CD4-positive, alpha-beta T cell treated with Interleukin-12 subunit alpha and Interleukin-12 subunit beta, for 1 hour (primary cell): ENCODE measurements around the gene HLA-C.
"Not testable (repeated sequence)": the region's sequence is repeated elsewhere in the genome, so short reads cannot be mapped to it uniquely, and the experiment has no call there.

ENCODE experiments used
- DNase-seq: peaks from one replicate; pipeline ENCODE4 v3.0.0-alpha.2; 2020

Gene HLA-C

DNA sequence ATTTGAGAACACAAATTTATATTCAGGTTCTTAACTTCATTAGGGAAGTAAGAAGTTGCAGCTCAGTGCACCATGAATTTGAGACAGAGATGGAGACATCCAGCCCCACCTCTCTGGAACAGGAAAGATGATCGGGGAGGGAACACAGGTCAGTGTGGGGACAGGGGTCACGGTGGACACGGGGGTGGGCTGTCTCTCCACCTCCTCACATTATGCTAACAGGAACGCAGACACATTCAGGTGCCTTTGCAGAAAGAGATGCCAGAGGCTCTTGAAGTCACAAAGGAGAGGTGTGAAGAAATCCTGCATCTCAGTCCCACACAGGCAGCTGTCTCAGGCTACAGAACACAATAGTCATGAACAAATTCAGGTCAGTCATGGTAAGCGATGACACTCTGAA is 3.1 kb downstream of the HLA-C start:
- DNase-seq: no peak

DNA sequence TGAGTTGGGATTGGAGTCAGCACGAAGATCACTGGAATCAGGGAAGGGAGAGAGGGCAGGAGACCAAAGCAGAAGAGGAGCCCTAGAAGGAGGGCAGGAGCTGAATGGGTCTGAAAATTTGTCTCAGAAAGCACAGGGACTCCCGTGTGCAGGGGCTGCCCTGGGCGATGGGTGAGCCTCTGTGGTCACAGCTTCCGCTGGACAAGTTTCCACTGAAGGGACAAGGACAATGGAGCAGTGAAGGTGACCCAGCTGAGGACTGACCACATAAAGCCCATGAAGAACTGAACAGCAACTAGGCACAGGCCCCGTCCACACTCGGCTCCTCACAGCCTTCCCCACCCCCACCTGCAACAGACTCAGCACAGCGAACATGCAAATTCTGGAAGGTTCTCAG is 3.5 kb downstream of the HLA-C start:
- no peak for DNase-seq

DNA sequence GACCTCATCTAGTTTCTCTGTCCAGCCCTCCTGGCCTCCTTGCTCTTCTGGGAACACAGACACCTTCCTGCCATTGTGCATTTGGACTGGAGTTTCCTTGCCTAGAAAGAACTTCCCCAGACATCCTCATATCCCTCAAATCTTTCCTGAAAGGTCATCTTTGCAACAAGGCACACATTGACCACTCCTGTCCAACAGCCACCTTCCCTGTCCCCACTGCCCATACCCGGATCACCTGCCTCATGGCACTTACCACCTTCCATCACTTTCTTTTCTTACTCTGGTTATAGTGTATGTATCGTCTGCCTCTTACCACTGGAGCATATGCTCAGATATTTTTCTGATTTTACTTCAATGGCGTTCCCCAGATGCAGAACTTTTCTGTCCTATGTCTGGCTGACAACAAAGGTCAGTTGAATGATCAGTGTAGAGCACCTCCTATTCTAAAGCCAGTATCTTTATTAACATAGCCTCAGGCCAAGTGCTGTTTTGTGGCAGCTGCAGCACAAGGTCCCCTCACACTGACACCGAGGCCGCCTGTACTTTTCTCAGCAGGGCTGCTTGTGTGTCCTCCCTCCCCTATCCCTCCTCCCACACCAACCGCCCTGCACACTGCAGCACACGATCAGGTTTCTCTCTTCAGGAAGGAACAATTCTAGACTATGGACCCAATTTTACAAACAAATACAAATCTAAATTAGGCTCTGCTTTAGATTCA is 4.1 kb downstream of the HLA-C start:
- DNase-seq: peak; percentile 55

DNA sequence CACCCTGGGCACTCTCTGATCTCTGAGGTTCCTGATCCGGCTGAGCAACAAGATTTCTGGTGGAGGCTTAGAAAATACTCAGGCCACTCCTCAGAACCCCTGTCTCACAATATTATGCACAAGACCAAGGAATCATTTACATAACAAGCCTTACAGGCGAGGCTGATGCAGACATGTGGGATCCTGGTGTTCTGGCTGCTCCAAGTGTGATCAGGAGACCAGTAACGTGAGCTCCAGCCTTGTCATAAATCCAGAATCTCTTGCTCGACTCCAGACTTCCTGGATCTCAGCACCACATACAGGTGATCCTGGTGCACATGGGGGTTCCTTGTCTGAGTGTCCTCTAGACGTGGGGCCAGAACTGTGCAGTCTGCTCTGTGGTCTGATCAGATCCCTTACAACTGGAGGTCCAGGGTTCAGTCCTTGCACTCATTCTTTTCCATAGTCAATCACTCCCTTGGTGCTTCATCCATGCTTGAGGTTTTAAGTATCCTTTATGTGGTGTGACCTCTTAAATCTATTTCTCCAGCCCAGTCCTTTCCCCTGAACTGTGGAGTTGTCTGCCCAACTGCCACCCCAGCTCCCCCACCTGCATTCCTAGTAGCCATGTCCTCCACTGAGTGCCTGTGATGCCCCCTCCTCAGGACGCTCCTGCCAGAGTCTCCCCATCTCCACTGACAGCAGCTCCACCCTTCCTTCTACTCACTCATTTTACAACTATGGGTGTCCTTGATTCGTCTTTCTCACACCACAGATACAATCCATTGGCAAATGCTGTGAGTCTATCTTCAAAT is 5.1 kb downstream of the HLA-C start:
- DNase-seq: peak; percentile 37

DNA sequence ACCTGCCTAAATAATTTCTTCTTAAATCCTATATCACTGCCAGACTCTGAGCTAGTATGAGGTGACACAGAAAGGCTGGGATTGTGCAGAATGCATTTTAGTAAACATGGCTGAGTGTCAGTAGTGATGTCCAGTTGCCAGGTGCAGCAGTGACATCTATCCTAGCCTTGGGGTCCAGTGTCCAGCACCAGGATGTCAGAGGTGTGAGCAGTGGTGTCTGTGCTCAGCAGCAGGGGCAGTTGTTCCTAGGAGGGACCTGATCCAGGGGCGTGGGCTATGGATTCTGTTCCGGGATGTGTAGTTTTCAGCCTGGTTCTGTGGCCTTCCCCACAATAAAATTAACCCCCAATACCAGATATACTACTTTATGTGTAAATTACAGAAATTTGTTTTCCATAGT is 6.0 kb downstream of the HLA-C start:
- peak; percentile 37 for DNase-seq

DNA sequence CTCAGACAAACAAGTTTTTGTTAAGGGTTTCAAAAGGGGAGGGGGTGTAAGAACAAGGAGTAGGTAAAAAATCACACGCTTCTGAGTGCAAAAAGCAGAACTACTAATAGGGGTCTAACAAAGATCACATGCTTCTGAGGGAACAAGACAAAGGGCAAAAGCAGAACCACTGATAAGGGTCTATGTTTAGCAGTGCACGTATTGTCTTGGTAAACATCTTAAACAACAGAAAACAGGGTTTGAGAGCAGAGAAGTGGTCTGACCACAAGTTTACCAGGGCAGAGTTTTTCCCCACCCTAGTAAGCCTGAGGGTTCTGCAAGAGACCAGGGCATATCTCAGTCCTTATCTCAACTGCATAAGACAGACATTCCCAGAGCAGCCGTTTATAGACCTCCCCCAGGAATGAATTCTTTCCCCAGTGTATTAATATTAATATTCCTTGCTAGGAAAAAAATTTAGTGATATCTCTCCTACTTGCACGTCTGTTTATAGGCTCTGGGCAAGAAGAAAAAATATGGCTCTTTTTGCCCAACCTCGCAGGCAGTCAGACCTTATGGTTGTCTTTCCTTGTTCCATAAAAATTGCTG is 8.5 kb downstream of the HLA-C start:
- DNase-seq: not testable (repeated sequence)

DNA sequence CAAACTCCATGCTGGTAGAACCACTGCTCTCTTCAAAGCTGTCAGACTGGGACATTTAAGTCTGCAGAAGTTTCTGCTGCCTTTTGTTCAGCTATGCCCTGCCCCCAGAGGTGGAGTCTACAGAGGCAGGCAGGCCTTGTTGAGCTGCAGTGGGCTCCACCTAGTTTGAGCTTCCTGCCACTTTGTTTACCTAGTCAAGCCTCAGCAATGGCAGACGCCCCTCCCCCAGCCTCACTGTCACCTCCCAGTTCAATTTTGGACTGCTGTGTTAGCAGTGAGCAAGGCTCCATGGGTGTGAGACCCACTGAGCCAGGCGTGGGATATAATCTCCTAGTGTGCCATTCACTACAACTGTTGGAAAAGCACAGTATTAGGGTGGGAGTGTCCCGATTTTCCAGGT is 11.9 kb downstream of the HLA-C start:
- DNase-seq: peak; percentile 48

DNA sequence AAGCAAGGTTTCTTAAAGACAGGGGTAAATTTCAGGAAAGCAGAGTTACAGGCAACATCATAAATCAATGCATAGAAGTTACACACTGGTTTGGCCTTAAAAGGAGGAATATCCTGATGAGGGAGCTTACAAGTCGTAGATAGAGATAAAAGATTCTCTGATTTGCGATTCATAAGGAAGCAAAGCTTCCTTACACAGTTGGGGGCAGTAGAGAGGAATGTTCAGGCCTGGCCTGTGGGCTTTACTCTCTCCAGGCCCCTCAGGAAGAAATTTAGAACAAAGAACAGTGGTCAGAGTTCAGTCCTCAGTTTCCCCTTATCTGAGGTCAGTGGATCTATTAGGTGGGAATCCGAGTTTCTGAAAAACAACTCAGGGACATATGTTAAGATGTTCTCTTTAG is 19.3 kb downstream of the HLA-C start:
- DNase-seq: no peak

DNA sequence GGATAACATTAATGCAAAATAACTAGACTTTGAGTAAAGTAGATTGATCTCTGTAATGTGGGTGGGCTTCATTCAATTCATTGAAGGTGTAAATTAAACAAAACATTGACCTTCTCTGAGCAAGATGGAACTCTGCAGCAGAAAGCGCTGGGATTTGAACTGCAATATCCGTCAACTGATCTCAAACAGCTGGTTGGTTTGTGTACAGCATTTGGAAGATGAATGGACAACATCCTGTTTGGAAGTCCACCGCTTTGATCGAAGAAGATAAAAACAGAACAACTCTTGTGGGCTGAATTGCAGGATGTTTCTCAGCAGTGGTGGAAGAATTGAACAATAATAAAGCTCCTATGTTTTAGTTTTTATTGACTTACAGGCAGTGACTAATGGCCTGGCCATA is 20.6 kb downstream of the HLA-C start:
- DNase-seq: no peak

DNA sequence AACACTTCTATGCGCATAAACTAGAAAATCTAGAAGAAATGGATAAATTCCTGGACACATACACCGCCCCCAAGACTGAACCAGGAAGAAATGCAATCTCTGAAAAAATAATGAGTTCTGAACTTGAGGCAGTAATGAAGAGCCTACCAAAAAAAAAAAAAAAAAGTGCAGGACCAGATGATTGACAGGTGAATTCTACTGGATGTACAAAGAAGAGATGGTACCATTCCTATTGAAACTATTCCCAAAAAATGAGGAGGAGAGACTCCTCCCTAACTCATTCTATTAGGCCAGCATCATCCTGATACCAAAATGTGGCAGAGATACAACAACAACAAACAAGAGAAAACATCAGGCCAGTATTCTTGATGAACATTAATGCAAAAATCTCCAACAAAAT is 22.7 kb downstream of the HLA-C start:
- DNase-seq: no peak

DNA sequence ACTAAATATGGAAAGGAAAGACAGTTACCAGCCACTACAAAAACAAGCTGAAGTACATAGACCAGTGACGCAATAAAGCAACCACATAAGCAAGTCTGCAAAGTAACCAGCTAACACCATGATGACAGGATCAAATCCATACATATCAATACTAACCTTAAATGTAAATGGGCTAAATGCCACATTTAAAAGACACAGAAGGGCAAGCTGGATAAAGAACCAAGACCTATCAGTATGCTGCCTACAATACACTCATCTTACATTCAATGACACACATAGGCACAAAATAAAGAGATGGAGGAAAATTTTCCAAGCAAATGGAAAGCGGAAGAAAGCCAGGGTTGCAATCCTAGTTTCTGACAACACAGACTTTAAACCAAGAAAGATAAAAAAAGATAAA is 24.1 kb downstream of the HLA-C start:
- no peak for DNase-seq

DNA sequence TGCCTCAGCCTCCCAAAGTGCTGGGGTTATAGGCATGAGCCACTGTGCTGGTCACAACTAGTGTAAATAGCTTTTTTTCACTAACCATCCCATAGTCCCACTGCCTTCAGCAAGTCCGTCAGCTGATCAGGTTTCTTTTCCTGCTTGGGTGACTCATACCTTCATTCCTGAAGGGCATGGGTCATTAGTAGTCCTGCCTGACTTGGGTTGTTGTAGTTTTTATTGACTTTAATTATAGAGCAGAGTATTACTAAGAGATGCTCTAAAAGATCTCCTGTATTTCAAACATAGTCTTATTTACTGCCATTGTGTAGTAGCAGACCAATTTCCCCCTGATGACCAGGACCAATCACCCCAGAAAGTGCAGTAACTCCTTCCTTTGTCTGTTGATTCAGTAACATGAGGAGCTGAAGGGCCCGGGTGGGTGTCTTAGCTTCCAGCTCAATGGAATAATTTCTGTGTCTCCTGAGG is 25.8 kb downstream of the HLA-C start:
- no peak for DNase-seq

DNA sequence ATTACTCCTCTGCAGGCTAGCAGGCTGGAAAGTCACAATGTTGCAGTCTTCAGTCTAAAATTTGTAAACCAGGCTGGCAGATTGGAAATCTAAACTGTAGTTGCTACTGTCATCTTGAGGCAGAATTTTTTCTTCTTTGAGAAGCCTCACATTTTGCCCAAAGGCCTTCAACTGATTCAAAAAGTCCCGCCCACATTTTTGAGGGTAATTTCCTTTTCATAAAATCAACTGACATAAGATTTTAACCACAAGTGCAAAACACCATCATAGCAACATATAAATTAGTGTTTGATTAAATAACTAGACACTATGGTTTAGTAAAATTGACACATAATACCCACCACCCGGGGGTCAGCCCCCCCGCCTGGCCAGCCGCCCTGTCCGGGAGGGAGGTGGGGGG is 28.4 kb downstream of the HLA-C start:
- DNase-seq: peak; percentile 55

DNA sequence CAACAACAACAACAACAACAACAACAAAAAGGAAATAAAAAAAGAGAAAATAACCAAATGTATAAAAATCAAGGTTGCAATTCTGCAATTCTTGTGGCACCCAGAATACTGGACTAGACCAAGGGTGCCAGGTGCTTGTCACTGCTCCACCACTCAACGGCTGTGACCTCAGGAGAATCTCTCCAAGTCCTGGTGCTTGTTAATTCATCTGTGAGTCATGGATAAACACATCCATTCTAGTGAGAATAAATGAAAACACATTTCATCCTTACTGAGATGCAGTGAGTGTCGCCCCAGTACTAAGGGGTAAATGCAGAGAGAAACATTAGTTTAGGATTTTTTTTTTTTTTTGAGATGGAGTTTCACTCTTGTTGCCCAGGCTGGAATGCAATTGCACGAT is 32.0 kb downstream of the HLA-C start:
- DNase-seq: no peak

DNA sequence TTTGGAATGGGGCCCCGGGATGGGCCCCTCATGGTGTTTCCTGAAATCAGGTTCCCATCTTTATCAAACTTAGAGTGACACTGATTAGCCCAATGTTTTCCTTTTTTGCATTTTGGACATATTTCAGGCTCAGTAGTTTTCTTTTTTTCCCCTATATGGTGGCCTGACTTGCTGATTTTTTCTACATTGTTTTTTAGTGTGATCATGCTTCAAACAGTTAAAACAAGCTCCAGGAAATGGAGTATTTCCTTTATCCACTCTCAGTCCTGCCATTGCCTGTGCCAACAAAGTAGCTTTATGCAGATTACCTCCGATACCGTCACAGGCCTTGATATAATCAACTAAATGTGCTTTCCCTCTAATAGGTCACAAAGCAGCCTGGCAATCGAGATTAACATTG is 37.8 kb downstream of the HLA-C start:
- not testable (repeated sequence) for DNase-seq

DNA sequence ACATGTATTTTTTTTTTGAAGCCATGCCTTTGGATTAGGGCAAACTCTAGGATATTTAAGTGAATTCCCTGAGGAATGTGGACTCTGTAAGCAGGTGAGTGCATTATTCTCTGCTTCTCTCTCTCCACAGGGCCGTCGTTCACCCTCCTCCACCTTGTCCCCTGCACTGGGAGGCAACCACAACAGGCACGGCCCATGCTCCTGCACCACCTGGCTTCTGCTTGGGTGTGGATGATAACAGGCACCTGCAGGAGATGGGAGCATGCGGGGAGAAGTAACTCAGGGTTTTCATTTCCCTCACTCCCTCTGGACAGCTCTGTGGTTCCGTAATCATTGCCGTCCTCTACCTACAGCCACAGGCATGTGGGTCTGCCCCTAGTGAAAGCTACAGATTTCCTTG is 43.4 kb downstream of the HLA-C start:
- DNase-seq: no peak

DNA sequence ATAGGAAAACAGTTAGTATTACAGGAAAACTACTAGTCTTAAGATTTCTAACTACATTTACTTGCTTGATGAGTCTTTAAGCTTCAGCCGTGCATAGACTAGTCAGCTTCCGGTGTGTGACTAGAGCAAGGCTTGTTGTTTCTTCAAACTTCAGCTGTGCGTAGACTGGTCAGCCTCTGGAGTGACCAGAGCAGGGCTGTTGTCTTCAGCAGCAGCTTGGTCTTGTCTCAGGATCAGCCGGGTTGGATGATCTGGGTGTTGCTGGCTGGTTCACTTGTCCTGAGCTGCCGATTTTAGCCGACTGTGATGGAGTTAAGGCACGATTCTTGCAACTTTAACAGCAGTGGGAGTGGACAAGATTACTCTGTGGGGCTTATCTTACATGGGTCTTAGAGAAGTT is 44.7 kb downstream of the HLA-C start:
- DNase-seq: no peak

DNA sequence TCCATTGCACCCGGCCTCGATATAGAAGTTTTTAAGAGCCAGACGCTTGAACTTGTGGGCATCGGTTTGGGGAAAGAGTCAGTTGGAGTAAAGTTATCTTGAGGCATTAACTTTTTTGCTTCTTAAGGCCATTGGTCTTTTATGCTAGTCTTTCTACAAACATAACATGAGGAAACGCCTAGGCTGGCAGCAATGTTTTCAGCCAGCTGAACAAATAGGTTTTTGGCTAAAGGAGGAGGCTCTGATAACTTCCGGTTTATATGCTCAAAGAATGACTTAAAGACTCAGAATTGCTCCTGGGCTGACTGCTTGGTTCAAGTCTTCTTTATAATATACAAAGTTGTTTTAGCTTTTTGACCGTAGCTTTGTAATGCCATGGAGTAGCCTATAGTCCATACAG is 46.2 kb downstream of the HLA-C start:
- DNase-seq: no peak

DNA sequence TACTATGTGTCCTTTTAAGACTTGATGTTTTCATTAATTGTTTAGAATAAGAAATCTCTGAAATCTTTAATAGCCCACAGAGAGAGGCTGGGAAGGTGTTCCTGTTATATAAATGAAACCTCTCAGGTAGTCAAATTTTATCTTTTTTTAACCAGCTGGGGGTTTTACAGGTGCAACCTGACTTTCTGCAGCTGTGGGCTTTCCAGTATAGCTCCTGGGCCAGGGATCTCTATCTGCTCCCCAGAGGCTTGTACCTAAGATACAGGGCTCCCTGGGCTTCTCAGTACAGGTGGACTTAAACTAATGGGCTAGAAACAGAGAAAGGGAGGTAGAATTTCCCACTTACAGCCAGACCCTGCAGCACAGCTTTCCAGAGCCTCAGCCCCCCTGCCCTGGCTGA is 49.4 kb downstream of the HLA-C start:
- no peak for DNase-seq
